Endodermal cell (in vitro differentiated cells): ENCODE measurements around the gene GNAQ. TPM values are rescaled to one million over a fixed set of nuclear protein-coding genes. Genes with fewer than 3 reads are reported as not detected.

ENCODE experiments used
- DNase-seq: peaks from one replicate; pipeline ENCODE4 v3.0.0-alpha.2; 2017
- H3K27ac ChIP-seq: 2 replicates; pipeline ENCODE4 v1.5.1; 2013; ENCODE audit warnings: mild to moderate bottlenecking, low read depth, low read length, moderate library complexity
- H3K27me3 ChIP-seq: 2 replicates; pipeline ENCODE4 v1.6.1; 2013; ENCODE audit warnings: mild to moderate bottlenecking, low read length, moderate library complexity; ENCODE audit not compliant: insufficient read depth, control insufficient read depth, poor library complexity, severe bottlenecking
- H3K36me3 ChIP-seq: 2 replicates; pipeline ENCODE4 v1.7.0; 2013; ENCODE audit warnings: mild to moderate bottlenecking, low read length, moderate library complexity; ENCODE audit not compliant: control insufficient read depth, insufficient read depth
- H3K4me1 ChIP-seq: one replicate; pipeline ENCODE4 v1.7.0; 2013; ENCODE audit warnings: low read length; ENCODE audit not compliant: control insufficient read depth, insufficient read depth
- H3K4me3 ChIP-seq: 2 replicates; pipeline ENCODE4 v1.5.1; 2013; ENCODE audit warnings: mild to moderate bottlenecking, low read length, moderate library complexity
- H3K9ac ChIP-seq: 2 replicates; pipeline ENCODE4 v1.6.1; 2013; ENCODE audit warnings: mild to moderate bottlenecking, low read length, moderate library complexity; ENCODE audit not compliant: poor library complexity, severe bottlenecking; ENCODE audit errors: extremely low read depth
- H3K9me3 ChIP-seq: 2 replicates; pipeline ENCODE4 v1.6.1; 2013; ENCODE audit warnings: mild to moderate bottlenecking, low read length, moderate library complexity; ENCODE audit not compliant: control insufficient read depth
- H3K27ac Mint-ChIP-seq: 2 replicates; pipeline ENCODE4 v1.8.0; 2020; ENCODE audit warnings: mixed read lengths
- H3K27me3 Mint-ChIP-seq: 2 replicates; pipeline ENCODE4 v1.8.0; 2021; ENCODE audit warnings: mild to moderate bottlenecking, mixed read lengths; ENCODE audit not compliant: insufficient read depth
- H3K36me3 Mint-ChIP-seq: 2 replicates; pipeline ENCODE4 v1.8.0; 2020; ENCODE audit warnings: low read depth, mixed read lengths
- H3K4me1 Mint-ChIP-seq: 2 replicates; pipeline ENCODE4 v1.8.0; 2020; ENCODE audit warnings: mixed read lengths
- H3K4me3 Mint-ChIP-seq: 2 replicates; pipeline ENCODE4 v1.8.0; 2020; ENCODE audit warnings: mild to moderate bottlenecking, moderate library complexity, mixed read lengths
- H3K9me3 Mint-ChIP-seq: 2 replicates; pipeline ENCODE4 v1.8.0; 2020; ENCODE audit warnings: mild to moderate bottlenecking, mixed read lengths
- WGBS, 2 experiments: methylation state at CpG; one replicate each; pipeline versions ENCODE4 v1.1.5 to v1.1.7; 2013; ENCODE audit warnings: missing lambda C conversion rate in 2 of 2, mixed read lengths in 1 of 2; ENCODE audit not compliant: insufficient coverage in 1 of 2, insufficient read length in 1 of 2; 5-methylcytosine and 5-hydroxymethylcytosine counted together
- total RNA-seq, 2 donors: library from RNA; stranded (reverse); fragmentation: NEBNext Ultra II Directional in 1 of 2; extraction: Animal tissue kit (Norgen Biotek cat#: 25700) in 1 of 2; gene quantifications; 2 replicates in 1 of 2; 3 replicates in 1 of 2; pipeline ENCODE4 v1.2.1, GENCODE V29; 2021
- TF ChIP-seq, protein P1 (sequence below): fragments of 200-600 bp; sonication (generic); conservative IDR thresholded peaks from 2 replicates; pipeline ENCODE4 v1.5.0; 2021; ENCODE audit warnings: antibody characterized with exemption, mild to moderate bottlenecking

GNAQ gene
- total RNA-seq, 2 donors from 2014 or later: 46.0 to 57.6 TPM

DNA sequence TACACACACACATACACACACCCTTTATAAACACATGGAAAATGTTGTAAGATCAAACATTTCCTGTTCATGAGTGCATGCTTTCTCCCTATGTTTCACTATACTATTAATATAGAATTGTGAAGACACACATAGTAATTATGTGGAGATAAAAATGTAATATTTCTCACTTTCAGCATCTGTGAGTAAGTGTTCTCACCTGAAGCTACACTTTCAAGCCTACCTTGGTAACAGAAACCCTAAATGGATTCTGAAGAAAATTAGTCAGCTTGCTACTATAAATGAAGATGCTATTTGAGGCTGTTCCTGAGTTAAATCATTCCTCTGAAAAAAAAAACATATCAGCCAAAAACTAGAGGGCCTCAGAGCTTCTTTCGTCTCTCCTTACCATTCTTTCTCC, 302.4 kb downstream of the GNAQ start:
- Histone ChIP-seq H3K9me3 (peaks cover 3% of the 10 kb centered on the region), H3K4me3 (no peak overlapping the region), H3K27me3 (no peaks in the 10 kb centered on the region), H3K36me3 (peaks cover 41% of the 10 kb centered on the region), H3K4me1 (no peaks in the 10 kb centered on the region), H3K27ac (no peak overlapping the region), H3K9ac (no peak overlapping the region)
- Mint-ChIP-seq H3K27me3 (no peaks in the 10 kb centered on the region), H3K4me1 (no peaks in the 10 kb centered on the region), H3K36me3 (peaks cover 34% of the 10 kb centered on the region), H3K4me3 (no peak overlapping the region), H3K9me3 (peaks cover 2% of the 10 kb centered on the region), H3K27ac (no peak overlapping the region)
- TF ChIP-seq, protein P1, sequence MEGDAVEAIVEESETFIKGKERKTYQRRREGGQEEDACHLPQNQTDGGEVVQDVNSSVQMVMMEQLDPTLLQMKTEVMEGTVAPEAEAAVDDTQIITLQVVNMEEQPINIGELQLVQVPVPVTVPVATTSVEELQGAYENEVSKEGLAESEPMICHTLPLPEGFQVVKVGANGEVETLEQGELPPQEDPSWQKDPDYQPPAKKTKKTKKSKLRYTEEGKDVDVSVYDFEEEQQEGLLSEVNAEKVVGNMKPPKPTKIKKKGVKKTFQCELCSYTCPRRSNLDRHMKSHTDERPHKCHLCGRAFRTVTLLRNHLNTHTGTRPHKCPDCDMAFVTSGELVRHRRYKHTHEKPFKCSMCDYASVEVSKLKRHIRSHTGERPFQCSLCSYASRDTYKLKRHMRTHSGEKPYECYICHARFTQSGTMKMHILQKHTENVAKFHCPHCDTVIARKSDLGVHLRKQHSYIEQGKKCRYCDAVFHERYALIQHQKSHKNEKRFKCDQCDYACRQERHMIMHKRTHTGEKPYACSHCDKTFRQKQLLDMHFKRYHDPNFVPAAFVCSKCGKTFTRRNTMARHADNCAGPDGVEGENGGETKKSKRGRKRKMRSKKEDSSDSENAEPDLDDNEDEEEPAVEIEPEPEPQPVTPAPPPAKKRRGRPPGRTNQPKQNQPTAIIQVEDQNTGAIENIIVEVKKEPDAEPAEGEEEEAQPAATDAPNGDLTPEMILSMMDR: no peak
- no peak for DNase-seq
- 95% methylated on average over 1 of the region's 1 CpG; no CpG with 5 or more reads in 1 of the 2 experiments for WGBS, 2 experiments

DNA sequence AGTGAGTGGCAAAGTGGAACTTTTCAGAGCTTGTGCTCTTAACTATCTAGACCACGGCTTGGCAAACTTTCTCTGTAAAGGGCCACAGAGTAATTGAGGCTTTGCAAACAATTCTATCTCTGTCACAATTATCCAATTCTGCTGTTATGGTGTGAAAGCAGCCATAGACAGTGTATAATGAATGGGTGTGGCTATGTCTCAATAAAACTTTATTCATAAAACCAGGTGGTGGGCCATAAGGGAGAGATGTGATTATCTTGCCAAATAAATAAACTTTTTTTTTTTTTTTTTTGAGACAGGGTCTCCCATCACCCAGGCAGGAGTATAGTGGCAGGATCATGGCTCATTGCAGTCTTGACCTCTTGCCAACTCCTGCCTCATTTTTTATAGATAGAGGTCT, 304.8 kb downstream of the GNAQ start:
- H3K9ac ChIP-seq: no peak overlapping the region
- H3K36me3 Mint-ChIP-seq: peaks cover 48% of the 10 kb centered on the region
- peaks cover 50% of the 10 kb centered on the region for H3K36me3 ChIP-seq
- DNase-seq: no peak
- H3K9me3 ChIP-seq: peaks cover 16% of the 10 kb centered on the region
- no peak overlapping the region for H3K4me3 ChIP-seq
- peaks cover 8% of the 10 kb centered on the region for H3K9me3 Mint-ChIP-seq
- H3K27me3 ChIP-seq: no peaks in the 10 kb centered on the region
- no peak overlapping the region for H3K27ac Mint-ChIP-seq
- no peak overlapping the region for H3K27ac ChIP-seq
- no peaks in the 10 kb centered on the region for H3K27me3 Mint-ChIP-seq
- H3K4me1 ChIP-seq: no peaks in the 10 kb centered on the region
- TF ChIP-seq, protein P1: no peak
- 100% methylated on average over 1 of the region's 1 CpG; no CpG with 5 or more reads in 1 of the 2 experiments for WGBS, 2 experiments
- H3K4me1 Mint-ChIP-seq: no peaks in the 10 kb centered on the region
- no peak overlapping the region for H3K4me3 Mint-ChIP-seq

DNA sequence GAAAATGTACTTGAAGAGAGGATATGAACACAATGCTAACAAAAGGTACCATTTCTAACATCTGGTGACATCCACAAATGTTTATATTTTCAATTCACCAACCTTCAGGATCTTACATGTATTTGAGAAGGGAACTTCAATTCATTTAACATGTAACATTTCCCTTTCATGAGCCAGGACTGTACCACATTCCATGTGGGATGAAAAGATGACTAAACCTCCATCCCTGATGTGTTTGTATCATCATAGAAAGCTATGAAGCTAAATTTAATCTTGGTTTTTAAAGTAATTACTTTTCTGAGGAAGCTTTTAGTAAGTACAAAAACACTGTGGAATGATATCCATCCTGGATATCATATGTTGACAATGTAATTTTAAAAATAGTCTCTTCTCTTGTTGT, 305.3 kb downstream of the GNAQ start:
- Histone ChIP-seq H3K9me3 (peaks cover 16% of the 10 kb centered on the region), H3K4me3 (no peak overlapping the region), H3K27me3 (no peaks in the 10 kb centered on the region), H3K4me1 (no peaks in the 10 kb centered on the region), H3K36me3 (peaks cover 50% of the 10 kb centered on the region), H3K9ac (no peak overlapping the region), H3K27ac (no peak overlapping the region)
- DNase-seq: no peak
- H3K4me1 Mint-ChIP-seq: no peaks in the 10 kb centered on the region
- TF ChIP-seq, protein P1: no peak
- H3K36me3 Mint-ChIP-seq: peaks cover 48% of the 10 kb centered on the region
- H3K9me3 Mint-ChIP-seq: peaks cover 8% of the 10 kb centered on the region
- H3K27me3 Mint-ChIP-seq: no peaks in the 10 kb centered on the region
- no peak overlapping the region for H3K4me3 Mint-ChIP-seq
- H3K27ac Mint-ChIP-seq: no peak overlapping the region
